ENCODE measurements around the gene SCP2.
"Not testable (repeated sequence)": the region's sequence is repeated elsewhere in the genome, so short reads cannot be mapped to it uniquely, and the experiment has no call there.

SCP2 gene

DNA sequence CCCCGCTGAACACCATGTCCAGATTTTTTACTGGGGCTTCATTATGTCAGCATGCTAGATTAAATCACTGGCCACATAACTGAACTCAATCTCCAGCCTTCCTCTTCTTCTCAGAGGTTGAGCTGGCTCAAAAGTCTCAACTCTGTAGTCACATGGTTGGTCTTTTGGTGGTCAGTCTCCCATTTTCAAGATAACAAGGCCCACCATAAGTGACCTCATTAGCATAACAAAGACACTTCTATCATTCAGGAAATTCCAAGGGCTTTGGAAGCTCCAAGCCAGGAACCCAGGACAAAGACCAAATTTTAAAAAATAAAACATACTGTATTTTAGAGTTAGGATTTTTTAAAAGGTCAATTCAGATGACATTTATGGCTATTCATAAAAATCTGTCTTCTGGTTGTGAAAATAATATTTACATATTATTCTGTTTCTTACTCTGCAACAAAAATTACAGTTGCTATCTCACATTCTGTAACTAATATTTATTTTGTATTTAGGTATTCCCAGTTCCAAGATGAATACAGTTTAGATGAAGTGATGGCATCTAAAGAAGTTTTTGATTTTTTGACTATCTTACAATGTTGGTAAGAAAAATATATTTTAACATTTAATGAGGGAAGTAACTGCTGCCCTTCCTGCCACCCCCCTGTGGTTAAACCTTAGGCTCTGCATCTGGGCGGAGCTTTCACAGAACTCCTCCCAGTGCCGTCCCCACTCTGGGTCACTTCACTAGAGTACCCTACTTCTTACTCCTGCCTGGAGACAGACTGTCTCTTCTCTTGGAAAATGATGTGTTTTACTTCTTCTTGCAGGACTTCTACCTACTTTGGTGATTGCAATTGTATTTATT, 49.3 kb downstream of the SCP2 start:
- no peak for DNase-seq

GRCh38 chr1:52978045-52978444, 51.0 kb downstream of the SCP2 start:
- DNase-seq = no peak

DNA sequence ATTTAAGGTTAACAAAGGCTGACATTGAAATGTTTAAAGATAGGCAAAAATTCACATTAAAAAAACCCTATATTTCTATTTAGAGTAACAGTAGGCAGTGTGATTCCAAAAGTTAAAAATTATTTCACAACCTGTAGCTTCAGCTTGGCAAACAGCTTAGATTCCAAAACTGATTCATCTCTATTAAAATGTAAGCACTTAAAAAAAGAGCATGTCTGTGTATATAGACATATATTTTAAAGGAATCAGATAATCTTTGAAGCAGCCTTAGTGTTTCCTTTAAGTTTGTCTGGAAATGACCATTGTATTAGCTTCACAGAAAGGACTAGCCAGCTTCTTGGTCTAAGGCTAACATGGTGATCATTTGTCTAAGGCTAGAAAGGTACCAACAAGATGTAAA, 65.7 kb downstream of the SCP2 start:
- DNase-seq = not testable (repeated sequence)

DNA sequence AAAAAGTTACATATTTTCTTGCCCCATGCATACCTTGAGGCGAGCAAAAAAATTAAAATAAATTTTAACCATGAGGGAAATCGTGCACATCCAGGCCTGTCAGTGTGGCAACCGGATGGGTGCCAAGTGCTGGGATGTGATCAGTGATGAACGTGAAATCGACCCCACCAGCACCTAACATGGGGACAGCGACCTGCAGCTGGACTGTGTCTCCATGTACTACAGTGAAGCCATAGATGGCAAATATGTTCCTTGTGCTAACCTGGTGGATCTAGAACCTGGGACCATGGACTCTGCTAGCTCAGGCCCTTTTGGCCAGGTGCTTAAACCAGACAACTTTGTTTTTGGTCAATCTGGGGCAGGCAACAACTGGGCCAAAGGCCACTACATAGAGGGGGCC, 67.6 kb downstream of the SCP2 start:
- no peak for DNase-seq

DNA sequence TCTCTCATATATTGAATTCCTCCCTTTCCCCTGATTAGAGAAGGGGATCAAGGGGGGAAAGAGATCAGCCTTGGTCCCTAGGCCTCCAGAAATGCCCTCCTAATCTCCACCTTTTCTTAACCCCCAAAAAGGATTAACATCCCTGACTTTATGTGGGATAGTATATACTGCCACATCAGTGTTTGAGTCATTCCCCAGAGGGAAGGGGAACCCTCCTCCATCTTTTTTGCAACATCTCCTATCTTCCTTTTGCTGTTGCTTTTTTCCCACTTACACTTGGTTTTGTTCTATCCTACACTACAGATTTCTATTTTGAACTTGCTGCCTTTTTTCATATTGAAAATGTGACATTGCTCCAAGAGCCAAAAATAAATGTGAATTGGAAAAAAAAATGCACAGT, 69.6 kb downstream of the SCP2 start:
- no peak for DNase-seq

GRCh38 chr1:53001128-53001527, 74.1 kb downstream of the SCP2 start:
- DNase-seq = no peak

- DNase-seq = not testable (repeated sequence)
These were observed 79.5 kb downstream of the SCP2 start for GRCh38 chr1:53006612-53007011.

DNA sequence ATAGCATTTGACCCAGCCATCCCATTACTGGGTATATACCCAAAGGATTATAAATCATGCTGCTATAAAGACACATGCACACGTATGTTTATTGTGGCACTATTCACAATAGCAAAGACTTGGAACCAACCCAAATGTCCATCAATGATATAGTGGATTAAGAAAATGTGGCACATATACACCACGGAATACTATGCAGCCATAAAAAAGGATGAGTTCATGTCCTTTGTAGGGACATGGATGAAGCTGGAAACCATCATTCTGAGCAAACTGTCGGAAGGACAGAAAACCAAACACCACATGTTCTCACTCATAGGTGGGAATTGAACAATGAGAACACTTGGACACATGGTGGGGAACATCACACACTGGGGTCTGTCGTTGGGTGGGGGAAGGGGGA, 83.2 kb downstream of the SCP2 start:
- DNase-seq = not testable (repeated sequence)

- peak; percentile 30 for DNase-seq
These were observed 84.1 kb downstream of the SCP2 start for GRCh38 chr1:53011175-53011574.

- DNase-seq = peak; percentile 92
These were observed 87.9 kb downstream of the SCP2 start for GRCh38 chr1:53014791-53015507.

GRCh38 chr1:53015508-53015860, 88.4 kb downstream of the SCP2 start:
- no peak for DNase-seq

GRCh38 chr1:53016705-53017104, 89.6 kb downstream of the SCP2 start:
- DNase-seq = no peak

DNA sequence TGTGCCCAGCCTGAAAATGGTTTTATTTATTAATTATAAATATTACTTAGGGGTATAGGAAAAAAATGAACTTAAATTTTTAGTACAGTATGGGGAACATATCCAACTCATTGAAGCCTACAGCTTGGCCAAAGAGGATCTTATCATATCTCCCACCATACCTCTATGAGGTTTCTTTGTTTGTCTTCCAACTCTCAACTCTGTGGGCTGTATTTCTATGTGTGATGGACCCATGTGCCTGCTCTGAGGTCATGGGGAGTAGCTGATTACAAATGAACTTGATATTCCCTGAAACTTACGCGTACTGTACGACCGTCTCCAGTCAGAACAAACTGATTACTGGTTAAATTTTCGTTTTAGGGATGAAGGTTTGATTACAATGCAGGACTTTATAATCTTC, 93.5 kb downstream of the SCP2 start:
- DNase-seq = no peak

GRCh38 chr1:53022179-53022578, 95.1 kb downstream of the SCP2 start:
- no peak for DNase-seq

DNA sequence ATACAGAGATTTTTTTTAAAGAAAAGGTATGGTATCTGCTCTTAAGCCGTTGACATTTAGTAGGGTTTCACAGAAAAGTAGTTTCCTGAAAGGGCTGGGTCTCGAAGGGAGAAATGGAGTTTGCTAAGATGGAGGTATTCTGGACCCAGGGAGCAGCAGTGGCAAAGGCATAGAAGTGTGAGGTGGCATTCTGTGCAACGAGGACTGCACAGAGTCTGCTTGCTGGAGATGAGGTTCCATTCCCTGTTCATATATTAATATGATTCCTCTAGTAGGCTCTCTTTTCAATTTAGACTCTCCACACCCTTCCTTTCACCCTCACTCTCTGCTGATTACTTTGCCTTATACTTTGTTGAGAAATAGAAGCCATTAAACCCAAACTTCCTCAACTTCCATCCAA, 96.5 kb downstream of the SCP2 start:
- no peak for DNase-seq

GRCh38 chr1:53024117-53024516, 97.0 kb downstream of the SCP2 start:
- no peak for DNase-seq

- peak; percentile 81 for DNase-seq
These were observed 98.1 kb downstream of the SCP2 start for GRCh38 chr1:53025034-53025768.

GRCh38 chr1:53025769-53026112, 98.7 kb downstream of the SCP2 start:
- DNase-seq = no peak

DNA sequence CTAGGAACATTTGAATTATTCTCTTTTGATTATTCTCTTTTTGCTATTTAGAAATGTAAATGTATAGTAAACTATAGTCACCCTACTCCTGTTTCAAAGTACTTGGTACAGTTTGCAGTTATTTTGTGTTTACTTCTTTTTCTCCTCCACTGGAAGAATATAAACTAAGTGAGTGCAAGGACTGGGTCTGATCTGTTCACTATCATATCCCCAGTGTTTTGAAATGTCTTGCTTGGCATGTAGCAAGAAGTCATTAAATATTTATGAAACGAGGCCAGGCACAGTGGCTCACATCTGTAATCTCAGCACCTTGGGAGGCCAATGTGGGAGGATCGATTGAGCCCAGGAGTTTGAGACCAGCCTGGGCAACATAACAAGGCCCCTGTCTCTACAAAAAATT, 99.2 kb downstream of the SCP2 start:
- DNase-seq = peak; percentile 37

- no peak for DNase-seq
These were observed 104.7 kb downstream of the SCP2 start for GRCh38 chr1:53031732-53032131.

DNA sequence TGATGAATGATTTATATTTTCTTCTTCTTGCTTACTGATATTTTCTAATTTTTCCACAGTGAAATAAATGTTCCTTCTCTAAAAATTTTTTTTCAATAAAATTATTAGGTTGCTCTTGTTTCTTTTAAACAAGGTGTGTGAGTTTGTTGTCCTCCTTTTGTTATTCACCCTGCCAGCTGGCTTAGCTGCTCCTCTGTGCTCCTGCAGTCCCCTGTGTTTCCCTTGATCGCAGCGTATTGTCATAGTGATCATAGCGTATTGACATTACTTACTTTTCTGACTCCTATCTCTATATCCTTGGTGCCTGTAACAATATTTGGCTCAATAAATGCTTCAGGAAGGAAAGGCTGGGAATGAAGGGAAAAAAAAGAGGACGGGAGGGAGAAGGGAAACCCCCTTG, 110.1 kb downstream of the SCP2 start:
- no peak for DNase-seq

DNA sequence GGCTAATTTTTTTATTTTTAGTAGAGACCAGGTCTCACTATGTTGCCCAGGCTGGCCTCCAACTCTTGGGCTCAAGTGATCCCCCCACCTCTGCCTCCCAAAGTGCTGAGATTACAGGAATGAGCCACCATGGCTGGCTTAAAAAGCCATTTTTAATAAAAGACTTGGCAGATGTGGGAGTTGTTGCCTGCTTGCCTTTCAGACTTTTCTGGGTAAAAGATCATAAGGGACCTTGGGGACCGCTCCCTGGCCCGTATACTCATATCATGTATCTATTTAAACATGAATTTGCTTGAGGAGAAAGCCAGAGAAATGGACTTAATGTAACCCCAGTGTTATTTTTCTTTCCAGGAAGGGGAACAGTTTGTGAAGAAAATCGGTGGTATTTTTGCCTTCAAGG, 111.5 kb downstream of the SCP2 start:
- DNase-seq = no peak

DNA sequence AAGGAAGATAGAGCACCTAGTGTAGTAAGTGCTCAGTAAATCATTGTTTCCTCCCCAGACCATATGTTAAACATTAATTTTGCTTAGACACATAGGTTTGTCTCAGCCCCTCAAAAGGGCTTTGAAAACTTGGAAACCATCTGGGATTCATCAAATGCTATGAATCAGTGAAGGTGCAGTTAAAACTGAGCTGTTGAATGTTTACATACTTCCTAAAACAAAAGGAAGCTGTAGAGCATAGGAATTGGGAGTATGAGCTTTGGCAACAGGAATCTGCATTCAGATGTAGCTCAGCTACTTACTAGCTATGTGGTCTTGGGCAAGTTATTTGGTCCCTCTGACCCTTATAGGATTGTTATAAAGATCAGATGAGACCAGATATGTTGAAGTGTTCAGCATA, 116.2 kb downstream of the SCP2 start:
- DNase-seq = no peak

DNA sequence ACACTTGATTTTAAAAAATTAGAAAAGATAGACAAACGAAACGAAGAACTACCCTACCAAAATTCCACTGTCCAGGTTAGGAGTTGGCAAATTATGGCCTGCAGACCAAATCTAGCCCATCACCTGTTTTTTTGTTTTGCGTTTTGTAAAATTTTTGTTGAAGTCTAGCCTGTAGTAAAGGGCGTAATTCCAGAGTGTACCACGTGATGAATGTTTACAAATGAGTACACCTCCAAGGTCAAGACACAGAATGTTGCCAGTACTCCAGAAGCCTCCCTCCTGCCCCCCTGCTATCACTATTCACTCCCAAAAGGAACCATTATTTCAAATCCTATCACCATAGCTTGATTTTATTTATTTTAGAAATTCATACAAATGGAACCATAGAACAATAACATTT, 117.8 kb downstream of the SCP2 start:
- DNase-seq = no peak
